GM12801 (cell line): ENCODE data around the gene DIP2C.

Experiments
- TF ChIP-seq, protein P1 (sequence below): IDR thresholded peaks from one replicate; pipeline ENCODE4 v1.5.1; 2011; ENCODE audit warnings: control low read depth; ENCODE audit not compliant: insufficient read length; ENCODE audit errors: extremely low read depth

Gene DIP2C

DNA sequence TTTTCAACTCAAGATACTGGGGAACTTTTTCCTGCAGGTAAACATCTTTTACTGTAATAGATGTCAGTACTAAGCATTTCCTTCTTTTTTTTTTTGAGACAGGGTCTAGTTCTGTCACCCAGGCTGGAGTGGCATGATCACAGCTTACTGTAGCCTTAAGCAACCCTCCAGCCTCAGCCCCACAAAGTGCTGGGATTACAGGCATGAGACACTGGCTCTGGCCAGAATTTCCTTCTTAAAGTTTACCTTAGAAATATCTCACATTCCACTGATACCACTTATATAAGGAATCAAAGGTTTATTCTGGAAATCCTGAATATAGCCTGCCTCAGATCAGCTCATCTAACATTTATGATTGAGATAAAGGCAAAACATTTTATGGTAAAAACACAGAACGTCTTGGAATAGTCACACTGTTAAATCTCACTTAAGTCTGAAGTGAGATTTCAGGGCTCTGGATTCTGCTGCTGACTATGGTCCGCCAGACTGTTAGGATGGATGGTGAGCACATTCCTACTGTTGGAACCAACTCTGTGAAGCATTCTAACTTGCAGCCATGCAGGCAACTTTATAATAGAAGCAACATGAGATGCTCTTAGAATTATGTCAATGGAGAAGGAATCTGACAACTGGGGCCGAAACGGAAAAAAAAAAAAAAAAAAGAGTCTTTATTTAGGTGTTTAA is 402.3 kb downstream of the DIP2C start:
- TF ChIP-seq, protein P1, sequence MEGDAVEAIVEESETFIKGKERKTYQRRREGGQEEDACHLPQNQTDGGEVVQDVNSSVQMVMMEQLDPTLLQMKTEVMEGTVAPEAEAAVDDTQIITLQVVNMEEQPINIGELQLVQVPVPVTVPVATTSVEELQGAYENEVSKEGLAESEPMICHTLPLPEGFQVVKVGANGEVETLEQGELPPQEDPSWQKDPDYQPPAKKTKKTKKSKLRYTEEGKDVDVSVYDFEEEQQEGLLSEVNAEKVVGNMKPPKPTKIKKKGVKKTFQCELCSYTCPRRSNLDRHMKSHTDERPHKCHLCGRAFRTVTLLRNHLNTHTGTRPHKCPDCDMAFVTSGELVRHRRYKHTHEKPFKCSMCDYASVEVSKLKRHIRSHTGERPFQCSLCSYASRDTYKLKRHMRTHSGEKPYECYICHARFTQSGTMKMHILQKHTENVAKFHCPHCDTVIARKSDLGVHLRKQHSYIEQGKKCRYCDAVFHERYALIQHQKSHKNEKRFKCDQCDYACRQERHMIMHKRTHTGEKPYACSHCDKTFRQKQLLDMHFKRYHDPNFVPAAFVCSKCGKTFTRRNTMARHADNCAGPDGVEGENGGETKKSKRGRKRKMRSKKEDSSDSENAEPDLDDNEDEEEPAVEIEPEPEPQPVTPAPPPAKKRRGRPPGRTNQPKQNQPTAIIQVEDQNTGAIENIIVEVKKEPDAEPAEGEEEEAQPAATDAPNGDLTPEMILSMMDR, result no peak

DNA sequence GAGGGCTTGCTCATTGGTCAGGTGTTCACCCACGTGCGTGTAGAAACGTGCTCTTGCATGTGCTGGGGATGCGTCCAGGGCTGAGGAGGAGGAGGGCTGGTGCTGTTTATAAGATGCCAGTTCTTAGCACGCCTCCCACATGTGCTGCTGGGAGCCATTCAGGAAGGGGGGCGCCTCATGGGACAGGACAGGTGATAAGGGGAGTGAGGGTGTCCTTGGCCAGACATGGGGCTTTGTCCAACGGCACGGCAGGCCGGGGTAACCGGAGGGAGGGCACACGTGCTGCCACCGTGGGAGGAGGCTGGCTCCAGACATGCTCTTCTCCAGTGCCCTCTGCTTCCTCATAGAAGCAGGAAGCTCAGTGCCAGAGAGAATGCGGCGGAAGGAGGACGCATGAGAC is 404.3 kb downstream of the DIP2C start:
- TF ChIP-seq, protein P1, result no peak

DNA sequence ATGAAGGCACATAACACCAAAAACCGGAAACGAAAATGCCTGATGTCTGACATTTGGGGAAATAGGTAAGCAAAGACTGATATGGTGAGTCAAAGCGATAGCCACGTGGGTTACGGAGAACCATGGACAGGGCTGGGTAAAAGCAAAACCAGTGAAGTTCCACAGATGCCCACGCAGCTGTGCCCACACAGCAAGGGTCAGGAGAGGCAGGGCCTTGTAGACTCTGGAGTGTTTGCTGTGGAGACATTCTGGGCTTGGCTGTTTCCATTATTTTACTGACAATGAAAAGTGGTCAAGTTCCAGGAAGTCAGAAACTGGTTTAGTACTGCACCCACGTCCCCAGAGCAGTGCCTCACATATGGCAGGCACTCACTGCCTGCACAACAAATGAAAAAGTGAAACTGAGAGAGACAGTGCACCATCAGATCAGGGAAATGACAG is 405.5 kb downstream of the DIP2C start:
- TF ChIP-seq, protein P1, result no peak

DNA sequence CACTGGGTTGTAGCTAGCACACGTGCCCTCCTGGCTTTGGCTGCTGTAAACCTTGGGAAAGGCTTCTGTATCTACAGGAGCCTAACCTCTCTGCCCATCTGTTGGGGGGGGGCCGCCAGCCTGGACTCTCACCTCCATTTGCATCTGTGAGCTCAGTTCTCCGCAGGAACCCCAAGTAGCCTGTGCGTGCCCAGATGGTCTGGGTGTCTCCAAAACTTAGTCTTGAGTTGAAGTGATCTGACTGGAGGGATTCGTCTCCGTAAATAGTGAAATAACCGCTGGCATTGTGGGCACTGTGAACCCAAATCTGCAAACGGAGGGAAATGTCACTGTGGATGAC is 406.4 kb downstream of the DIP2C start:
- TF ChIP-seq, protein P1, result no peak

DNA sequence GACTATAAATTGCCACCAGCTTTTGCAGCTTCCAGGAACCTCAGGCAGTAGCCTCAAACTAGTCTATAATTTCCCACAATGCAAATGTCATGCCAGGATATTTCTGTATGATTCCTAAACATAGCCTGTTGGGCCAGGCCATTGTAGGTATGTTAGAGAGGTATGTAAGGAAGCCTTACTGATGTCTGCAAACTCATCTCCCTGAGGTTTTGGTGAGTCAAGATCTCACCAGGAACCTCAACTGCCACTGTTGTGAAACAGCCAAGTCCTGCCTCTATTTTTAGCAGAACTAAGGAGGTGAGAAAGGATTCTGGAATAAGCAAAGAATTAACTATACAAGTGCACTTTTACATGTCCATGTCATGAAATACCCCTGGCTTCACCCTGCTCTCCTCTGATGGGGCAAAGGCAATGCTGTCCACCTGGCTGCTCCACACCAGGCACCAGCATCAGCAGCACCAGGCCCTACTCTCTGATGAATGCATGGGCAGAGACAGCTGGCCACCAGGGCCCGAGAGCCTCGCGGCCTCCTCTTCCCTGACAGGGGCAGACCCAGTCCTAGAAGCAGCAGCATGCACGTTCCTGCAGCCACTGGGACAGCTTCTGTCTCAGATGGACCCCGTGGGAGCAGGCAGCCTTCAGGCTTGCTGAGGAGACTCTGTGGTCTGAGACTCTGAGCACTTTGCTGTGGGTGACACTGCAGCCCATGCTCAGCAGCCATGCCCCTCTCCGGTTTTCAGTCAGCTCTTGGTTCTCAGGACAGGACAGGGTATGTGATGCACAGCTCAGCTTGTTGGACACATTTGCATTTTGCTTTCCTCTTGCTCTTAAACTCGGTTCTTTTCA is 407.0 kb downstream of the DIP2C start:
- TF ChIP-seq, protein P1, result no peak

DNA sequence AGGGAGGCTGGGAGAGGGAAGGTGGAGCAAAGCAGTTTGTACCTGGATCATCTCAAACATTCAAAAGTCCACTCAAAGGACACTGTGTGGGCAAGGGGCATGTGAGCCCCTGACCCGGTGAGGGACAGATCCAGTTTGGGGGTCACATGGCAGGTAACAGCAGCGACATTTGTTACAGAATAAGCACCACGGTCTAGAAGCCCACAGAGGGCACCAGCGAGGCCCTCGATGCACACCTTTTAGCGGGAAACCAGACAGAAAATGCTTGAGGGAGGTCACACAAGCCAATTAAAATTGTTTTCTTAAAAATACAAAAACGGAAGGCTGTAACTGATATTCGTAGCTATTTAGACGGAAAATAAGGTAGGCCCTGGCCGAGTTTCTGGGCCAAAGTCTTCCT is 409.8 kb downstream of the DIP2C start:
- TF ChIP-seq, protein P1, result no peak

GRCh38 chr10:279232-279631 is 410.2 kb downstream of the DIP2C start:
- TF ChIP-seq, protein P1, result no peak
